NCI-H1092 treated with DMSO at 0.1 percent for 48 hours (cell line): ENCODE data around the gene VASN.
"Not testable (repeated sequence)": the region's sequence is repeated elsewhere in the genome, so short reads cannot be mapped to it uniquely, and the experiment has no call there.

Experiments
- DNase-seq: peaks from one replicate; lab custom pipeline; 2025; lab: John Stamatoyannopoulos, UW

VASN gene

DNA sequence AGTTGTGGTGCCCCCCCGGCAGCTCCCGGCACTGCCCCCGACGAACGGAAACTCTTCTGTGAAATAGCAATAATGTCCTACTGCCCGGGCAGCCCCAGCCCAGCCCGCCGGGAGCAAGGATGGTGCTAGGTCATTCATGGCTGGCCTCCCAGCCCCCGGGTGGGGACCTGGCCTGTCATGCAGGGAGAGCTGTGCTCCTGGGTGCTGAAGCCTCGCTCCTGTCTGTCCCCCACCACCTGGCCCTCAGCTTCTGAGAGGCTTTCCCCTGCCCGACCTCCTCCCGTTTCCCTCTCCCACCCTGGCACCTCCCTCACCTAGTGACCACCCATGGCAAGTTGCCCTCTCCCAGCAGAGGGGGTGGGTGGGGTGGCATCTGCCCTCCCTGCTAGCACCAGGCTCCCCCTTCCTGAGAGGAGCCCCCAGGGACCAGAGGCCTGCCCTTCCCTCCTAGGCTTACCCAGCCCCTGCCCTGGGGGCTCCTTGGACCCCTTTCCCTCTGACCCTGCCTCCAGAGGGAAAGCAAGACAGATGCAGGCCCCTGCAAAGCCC, 34.0 kb upstream of the VASN start:
- no peak for DNase-seq

DNA sequence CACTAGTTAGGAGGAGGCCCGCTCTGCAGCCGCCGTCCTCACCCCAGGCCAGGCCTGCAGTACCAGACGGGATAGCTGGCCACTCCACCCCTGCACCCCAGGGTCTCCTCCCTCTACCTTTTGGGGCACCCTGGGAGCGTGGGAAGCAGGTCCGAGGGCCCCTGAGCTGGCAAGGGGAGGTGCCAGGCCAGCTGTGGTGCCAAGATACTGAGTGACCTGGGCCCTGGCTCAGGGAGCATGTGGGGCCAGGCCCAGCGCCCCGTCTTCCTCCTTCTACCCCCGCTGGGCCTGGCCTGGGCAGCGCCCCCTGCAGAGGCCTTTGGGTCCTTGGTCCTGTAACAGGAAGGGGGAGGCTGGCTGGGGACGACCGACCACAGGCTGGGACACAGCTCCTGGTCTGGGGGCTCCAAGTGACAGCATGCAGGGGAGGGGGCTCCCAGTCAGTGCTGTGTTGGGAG, 33.5 kb upstream of the VASN start:
- no peak for DNase-seq

DNA sequence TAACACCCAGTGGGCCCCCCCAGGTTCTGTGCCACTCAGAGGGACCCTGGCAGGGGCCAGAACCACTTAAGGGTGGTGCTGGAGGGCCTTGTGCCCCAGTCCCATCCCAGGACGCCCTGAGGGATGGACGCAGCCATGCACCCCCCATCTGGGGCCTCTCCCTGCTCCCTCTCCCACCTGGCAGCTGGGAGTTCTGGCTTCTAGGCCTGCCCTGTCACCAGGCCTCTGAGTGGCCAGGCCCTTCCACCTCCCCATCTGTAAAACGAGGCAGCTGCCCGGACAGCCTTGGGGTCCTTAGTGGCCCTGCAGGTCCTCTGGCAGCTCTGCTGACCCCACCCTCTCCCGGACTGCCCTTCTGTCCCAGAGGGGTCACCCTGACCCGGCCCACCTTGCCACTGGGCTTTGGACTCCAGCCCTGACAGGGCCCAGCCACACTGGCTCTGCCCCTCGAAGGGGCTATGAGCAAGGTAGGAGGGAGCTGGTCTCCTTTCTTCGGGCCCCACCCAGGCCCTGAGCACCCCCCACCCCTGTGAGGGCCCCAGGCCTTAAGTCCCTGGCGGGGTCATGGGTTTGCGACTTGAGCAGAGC, 32.8 kb upstream of the VASN start:
- DNase-seq, result no peak

DNA sequence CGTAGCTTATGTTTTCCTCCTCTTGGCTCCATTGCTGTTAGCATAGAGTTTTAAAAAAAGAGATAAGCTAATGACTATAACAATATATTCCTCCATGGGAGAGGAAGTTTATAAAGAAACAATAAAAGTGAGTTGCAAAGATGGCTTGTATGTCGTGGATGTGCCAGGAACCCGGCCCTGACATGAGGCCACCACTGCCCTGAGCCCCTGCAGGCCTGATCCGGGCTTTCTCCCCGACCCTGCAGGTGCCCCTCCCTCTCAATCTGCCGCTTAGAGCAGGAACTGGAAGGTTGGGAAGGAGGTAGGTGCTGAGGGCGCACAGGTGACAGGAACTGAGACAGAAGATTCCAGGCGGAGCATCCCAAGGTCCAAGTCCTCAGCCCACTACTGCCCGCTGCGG, 32.2 kb upstream of the VASN start:
- no peak for DNase-seq

DNA sequence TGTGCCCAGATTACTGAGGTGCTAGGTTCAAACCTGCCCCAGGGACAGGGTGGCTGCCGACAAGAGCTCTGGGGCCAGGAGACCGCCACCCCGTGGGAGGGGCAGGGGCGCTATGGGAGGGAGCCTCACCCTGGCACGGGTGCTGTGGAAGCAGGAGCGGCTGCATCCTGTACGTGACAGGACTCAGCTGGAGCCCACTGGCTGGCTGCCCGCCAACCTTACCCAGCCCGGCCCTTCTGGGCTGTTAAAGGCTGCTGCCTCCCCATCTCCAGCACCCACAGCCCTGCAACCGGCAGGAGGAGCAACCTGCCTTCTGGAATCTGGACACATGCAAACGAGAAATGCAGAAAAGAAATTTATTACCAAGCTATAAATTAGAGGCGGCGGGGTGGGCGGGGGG, 31.7 kb upstream of the VASN start:
- DNase-seq, result peak; percentile 23

DNA sequence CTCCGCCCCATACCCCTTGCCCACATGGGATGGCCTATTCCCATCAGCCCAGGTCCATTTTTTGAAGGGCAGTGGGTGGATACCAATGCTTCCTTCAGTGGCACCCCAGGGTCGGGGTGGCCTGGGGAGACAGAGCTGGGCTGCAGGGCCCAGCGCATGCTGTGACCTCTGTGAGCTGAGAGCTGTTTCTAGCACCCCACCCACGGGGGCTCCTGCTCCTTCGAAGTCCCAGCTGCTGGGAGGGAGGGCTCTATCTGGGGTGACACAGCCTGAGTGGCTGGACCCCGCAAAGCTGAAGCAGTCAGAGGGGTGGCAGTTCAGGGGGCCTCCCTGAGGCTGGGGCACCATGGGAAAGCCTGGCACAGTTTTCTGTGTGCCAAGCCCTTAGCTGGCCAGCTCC, 31.2 kb upstream of the VASN start:
- no peak for DNase-seq

DNA sequence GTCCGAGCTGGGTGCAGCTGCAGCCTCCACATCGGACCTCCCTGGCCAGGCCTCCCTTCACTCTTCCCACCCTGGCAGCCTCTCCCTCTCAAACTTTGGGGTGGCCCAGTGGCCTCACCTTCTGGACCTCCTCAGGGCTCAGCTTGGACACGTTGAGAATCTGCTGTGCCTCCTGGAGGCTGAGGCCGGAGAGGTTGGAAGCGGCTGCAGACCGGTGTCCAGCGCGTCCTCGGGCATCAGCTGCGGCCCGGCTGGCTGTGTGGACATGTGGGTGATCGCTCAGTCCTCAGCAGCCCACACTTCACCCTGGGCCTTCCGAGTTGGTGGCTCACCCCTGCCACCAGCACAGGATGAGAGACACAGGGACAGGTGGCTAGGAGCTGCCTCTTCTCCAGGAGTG, 30.4 kb upstream of the VASN start:
- DNase-seq, result no peak

DNA sequence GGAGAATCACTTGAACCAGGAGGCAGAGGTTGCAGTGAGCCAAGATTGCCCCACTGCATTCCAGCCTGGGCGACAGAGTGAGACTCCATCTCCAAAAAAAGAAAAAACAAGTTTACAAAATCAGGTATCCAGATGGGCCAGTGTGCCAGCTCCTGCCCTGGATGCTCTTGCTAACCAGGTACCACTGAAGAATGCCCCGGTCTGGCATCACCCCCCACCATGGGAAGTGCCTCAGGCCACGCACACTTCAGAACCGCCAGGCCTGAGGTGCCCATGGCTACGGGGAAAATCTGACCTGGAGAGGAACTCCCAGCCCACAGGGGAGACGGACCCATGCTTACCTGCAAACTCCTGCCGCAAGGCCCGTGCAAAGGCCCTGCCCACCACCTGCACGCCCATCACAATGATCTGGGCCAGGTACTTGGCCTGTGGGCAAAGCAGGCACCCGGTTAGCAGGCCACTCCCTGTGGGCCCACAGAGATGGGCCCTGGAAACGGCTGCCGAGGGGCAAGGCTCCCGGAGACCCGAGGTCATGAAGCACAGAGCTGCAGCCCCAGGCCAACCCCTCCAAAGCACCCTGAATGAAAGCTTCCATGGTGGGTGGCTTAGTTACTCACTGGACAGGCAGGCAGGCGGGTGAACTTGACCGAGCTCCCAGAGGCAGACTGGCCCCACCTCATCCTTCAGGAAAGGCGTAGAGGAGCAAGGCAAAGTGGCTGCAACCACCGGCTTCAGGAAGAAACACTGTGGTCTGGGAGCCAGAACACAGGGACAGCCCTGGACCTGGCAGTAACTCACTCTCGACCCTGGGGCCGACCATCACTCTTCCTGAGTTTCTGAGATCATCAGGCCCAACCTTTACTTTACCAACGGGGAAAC, 28.5 kb upstream of the VASN start:
- no peak for DNase-seq

DNA sequence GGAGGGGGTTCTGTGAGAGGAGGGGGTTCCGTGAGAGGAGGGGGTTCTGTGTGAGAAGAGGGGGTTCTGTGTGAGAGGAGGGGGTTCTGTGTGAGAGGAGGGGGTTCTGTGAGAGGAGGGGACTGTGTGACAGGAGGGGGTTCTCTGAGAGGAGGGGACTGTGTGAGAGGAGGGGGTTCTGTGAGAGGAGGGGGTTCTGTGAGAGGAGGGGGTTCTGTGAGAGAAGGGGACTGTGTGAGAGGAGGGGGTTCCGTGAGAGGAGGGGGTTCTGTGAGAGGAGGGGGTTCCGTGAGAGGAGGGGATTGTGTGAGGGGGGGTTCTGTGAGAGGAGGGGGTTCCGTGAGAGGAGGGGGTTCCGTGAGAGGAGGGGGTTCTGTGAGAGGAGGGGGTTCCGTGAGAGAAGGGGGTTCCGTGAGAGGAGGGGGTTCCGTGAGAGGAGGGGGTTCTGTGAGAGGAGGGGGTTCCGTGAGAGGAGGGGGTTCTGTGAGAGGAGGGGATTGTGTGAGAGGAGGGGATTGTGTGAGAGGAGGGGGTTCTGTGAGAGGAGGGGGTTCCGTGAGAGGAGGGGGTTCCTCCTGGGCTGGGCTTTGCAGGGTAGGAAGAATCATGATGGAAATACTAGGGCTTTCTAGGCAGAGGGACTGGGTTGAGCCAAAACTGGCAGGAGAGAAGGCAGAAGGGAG, 27.2 kb upstream of the VASN start:
- DNase-seq, result not testable (repeated sequence)

DNA sequence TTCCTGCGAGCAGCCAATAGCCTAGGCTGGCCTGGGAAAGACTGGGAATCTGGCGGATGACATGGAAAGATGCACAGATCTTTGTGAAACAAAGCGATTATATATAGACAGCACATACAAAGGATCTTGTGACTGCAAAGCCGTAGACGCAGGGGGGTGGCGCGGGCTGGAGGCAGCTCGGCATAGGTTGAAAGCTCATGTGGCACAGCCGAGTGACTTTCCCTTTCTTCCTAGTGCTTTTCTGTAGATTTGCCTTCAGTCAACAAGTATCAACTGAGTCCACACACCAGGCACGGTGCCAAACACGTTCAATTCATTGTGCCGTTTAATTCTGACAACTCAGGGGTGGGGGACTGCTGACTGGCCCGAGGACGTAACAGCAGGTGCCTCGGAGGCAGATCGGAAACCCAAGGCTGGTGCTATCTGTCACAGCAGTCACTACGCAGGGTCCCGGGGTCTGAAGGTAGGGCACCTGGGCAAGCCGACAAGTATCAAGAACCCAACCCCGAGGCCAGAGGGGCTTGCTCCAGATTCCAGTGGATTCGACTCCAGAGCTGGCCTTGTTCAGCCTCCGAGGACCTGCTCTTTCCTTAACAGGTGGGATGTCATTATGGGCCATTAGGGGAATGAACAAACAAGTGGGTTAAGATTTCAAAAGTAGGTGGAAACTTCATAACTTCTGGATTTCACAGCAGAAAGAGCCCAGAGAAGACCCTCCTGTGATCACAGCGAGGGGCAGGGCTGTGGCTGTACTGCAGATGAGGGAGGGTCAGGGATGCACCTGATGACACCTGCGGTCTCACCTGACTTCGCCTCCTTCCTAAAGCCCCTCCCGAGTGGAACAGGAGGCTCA, 26.4 kb upstream of the VASN start:
- peak; percentile 65 for DNase-seq

DNA sequence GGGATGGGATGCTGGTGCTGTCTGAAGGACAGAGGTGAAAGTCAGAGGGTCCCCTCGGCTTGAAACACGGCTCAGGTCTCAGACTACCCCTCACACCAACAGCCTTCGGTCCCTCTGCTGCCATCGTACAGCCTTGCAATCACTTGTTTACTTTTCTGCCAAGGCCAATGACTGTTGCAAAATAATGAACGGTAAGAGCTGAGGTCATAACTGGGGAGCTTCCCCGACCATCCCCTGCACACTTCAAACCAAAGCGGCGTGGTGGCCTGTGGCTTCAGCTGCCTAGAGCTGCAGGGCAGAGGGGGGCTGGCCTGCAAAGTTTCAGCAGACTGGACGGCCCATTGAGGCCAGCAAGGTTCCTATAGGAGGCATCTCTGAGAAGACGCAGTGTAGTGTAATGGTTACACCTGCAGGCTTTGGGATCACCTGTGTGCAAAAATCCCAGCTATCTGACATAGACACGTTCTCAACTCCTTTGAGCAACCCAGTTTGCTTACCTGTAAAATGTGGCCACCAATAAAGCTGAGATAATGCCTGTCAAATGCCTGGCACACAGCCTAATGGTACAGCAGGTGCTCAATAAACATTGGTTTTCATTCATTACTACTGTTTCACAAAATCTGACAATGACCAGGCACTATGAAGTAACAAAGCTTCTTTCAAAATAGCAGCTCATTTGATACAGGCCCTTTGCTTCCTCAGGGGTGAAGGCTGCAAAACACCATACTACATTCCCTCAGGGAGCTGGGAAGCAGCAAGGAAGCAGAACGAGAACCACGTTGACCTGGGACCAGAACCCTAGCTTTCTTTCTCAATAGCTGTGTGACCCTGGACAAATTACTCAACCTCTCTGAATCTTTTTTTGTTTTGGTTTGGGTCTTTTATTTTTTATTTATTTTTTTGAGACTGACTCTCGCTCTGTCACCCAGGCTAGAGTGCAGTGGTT, 25.5 kb upstream of the VASN start:
- DNase-seq, result no peak

DNA sequence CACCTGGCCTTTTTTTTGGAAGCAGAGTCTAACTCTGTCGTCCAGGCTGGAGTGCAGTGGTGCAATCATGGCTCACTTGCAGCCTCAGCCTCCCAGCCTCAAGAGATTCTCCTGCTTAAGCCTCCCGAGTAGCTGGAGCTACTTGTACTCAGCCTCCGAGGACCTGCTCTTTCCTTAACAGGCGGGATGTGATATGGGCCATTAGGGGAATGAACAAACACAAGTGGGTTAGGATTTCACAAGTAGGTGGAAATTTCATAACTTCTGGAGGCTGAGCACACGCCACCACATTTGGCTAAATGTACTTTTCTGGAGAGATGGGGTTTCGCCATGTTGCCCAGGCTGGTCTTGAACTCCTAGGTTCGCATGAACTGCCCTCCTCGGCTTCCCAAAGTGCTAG, 24.6 kb upstream of the VASN start:
- DNase-seq, result no peak

DNA sequence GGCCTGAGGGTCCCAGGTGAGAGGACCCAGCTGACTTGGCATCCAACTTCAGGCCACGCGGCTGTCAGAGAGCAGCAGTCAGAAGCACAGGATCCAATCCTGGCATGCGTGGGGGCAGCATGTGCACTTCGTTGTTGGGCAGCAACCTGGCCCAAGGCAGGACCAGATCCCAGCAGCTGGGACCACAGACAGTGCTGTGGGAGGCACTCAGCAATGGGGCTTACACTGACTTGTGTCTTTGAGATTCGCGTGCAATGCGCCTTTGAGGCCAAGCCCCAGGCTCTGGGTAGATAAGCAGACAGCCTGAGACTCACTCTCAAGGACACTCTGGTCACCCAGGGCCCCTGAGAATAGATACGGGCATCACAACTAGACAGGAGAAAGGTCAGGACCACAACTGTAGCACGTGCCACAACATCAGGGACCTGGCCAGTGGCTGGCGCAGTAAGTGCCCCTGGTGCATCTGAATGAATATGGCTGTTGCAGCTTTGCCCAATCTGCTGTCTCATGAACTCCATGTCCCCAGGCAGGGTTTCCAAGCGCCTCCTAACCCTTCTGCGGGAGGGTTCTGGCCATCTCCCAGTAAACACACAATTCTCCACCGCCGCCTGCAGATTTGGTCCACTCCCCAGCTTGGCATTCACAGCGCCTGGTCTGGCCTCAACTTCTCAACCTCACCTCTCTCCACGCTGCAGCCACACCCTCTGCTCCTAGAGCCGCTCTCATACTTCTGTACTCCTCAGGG, 23.7 kb upstream of the VASN start:
- DNase-seq, result no peak

DNA sequence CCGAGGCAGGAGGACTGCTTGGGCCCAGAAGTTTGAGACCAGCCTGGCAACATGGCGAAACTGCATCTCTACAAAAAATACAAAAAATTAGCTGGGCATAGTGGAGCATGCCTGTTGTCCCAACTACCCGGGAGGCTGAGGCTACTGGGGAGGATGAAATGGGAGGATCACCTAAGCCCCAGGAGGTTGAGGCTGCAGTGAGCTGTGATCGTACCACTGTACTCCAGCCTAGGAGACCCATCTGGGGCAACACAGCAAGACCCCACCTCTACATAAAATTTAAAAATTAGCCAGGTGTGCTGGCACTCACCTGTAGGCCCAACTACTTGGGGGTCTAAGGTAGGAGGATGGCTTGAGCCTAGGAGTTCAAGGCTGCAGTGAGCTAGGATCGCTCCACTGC, 22.3 kb upstream of the VASN start:
- no peak for DNase-seq

DNA sequence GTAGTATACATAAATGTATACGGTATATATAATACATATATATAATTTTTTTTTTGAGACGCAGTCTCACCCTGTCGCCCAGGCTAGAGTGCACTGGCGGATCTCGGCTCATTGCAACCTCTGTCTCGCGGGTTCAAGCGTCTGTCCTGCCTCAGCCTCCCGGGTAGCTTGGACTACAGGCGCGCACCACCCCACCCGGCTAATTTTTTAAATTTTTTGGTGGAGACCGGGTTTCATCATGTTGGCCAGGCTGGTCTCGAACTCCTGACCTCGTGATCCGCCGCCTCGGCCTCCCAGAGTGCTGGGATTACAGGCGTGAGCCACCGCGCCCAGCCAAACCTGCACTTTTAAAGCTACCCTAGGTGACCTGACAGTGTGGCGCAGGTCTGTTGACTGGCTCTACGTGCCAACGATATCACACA, 21.3 kb upstream of the VASN start:
- no peak for DNase-seq

DNA sequence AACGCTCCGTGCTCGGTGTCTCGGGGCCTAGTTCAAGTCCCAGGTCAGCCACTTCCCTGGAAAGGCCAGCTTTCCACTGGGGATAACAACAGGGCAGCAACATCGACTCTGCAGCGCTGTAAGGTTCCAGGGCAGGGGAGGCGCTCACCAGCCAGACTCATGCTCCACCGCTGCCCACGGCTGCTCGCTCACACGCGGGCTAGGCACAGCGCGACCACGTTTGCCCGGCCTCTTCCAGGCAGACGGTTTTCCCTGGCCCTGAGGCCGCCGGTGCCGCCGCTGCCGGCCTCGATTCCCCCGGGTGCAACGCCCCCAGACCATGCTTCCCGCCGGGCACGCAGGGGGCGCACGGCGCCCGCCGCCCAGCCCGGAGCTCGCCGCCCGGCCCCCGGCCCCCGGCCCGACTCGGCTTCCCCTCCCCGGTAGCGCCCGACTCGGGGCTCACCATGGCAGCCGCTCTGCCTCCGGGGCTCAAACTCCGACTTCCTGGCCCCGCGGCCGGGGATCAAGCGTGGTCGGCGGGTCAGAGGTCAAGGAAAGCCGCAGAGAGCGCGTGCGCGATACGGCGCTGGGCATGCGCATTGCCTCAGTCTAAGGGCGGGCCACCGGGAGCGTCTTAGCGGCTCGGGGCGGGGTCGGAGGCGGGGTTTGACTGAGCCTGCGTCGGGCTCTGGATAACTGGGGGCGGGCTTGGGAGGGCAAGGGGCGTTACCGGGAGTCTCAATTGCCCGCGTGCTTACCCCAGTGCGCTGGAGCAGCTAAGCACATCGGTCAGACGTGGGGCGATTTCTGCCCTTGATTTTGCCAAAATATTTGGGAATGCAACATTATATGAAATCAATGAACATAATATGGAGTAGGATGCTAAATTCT, 20.6 kb upstream of the VASN start, which contains the start of gene PAM16:
PAM16 (minus strand) TSS at position 535 of the 873 bp plus-strand sequence; CDS start at position 448, 87 bp downstream.
- peak; percentile 96 for DNase-seq

DNA sequence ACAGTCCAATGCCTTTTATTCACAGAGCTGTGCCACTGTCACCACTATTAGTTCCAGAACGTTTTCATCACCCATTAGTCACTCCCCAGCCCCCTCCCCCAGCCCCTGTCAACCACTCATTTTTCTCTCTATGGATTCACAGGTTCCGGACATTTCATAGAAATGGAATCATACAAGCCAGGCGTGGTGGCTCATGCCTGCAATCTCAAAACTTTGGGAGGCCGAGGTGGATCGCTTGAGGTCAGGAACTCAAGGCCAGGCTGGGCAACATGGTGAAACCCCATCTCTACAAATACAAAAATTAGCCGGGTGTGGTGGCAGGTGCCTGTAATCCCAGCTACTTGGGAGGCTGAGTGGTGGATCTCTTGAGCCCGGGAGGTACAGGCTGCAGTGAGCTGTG, 19.8 kb upstream of the VASN start:
- no peak for DNase-seq

DNA sequence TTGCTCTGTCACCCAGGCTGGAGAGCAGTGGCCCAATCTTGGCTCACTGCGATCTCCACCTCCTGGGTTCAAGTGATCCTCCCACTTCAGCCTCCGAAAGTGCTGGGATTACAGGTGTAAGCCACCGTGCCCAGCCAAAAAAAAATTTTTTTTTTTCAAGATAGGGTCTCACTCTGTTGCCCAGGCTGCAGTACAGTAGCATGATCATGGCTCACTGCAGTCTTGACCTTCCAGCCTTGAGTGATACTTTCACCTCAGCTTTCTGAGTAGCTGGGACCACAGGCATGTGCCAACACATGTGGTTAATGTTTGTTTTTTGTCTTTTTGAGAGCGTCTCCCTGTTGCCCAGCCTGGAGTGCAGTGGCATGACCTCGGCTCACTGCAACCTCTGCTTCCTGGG, 18.8 kb upstream of the VASN start:
- no peak for DNase-seq

DNA sequence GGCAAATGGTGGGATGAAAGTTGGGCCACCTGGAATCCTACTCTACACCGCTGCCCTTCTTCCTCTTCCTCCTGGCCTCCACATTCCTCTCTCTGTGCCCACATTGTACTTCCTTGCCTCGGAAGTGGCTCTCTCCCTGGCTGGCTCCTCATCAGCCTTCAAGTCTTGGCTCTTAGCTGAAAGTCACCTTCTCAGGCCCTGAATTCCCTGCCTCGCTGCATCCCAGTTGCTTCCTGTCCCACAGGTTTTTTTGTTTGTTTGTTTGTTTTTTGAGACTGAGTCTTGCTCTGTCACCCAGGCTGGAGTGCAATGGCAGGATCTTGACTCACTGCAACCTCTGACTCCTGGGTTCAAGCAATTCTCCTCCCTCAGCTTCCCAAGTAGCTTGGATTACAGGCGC, 18.0 kb upstream of the VASN start:
- DNase-seq, result no peak
